HepG2 (cell line): Measurements from ENCODE around the gene IL17RB. TPM values are rescaled to one million over a fixed set of nuclear protein-coding genes. Genes with fewer than 3 reads are reported as not detected.

Experiments used
- ATAC-seq: fragments of 200-7000 bp; cut with Tn5 transposase; 3 replicates; pipeline ENCODE4 v1.9.1; 2020; ENCODE audit warnings: mild to moderate bottlenecking, moderate library complexity
- BruUV-seq: library from RNA; stranded (reverse); fragments of 400-500 nt; replicated peaks from 2 replicates; lab custom pipeline; 2021; lab: Mats Ljungman, UMichigan
- CTCF ChIA-PET: fragments of 300-600 bp; formaldehyde crosslinking; extraction: SDS; loops from one replicate; lab custom pipeline; 2021; ENCODE audit warnings: low total read pairs, inconsistent platforms, low intra/inter-chr PET ratio; lab: Yijun Ruan, JAX
- POLR2A ChIA-PET: fragments of 350-600 bp; sonication (Branson Sonifier 250); formaldehyde crosslinking; loops from one replicate; lab custom pipeline; 2020; ENCODE audit warnings: antibody characterized with exemption, inconsistent platforms; lab: Yijun Ruan, JAX
- DNase-seq: peaks from one replicate; pipeline ENCODE4 v3.0.0-alpha.2; 2015; ENCODE audit warnings: low spot score
- FAIRE-seq: peaks from 3 replicates; lab custom pipeline; 2011; peaks lifted over from hg19 to GRCh38; lab: Jason Lieb, UNC
- H2AFZ ChIP-seq: one replicate; pipeline ENCODE4 v1.6.1; 2011; ENCODE audit warnings: low read length, inconsistent platforms
- H3K27ac ChIP-seq: fragments of 300-600 bp; 3 replicates; pipeline ENCODE4 v1.8.0; 2011; ENCODE audit warnings: mixed run types, mild to moderate bottlenecking, mixed read lengths, low read length, inconsistent platforms; ENCODE audit not compliant: insufficient read depth; ENCODE audit errors: extremely low read length
- H3K27me3 ChIP-seq, 2 experiments: fragments of 200-600 bp in 1 of 2; 2 replicates in 1 of 2; 3 replicates in 1 of 2; pipeline versions ENCODE4 v1.6.0 to v1.8.0; 2011; ENCODE audit warnings: low read length in 2 of 2, mild to moderate bottlenecking in 2 of 2, moderate library complexity in 2 of 2, inconsistent platforms in 1 of 2; ENCODE audit not compliant: insufficient read depth in 2 of 2, control insufficient read depth in 1 of 2
- H3K36me3 ChIP-seq, 2 experiments: fragments of 200-600 bp in 1 of 2; replicated peaks in 1 of 2; 2 replicates in 1 of 2; 3 replicates in 1 of 2; pipeline versions ENCODE4 v1.5.1 to v1.8.0; 2011; ENCODE audit warnings: low read length in 2 of 2, inconsistent platforms in 1 of 2; ENCODE audit not compliant: insufficient read depth in 2 of 2, control insufficient read depth in 1 of 2
- H3K4me1 ChIP-seq: 2 replicates; pipeline ENCODE4 v1.5.1; 2012; ENCODE audit warnings: low read length, inconsistent platforms; ENCODE audit not compliant: insufficient read depth
- H3K4me2 ChIP-seq: 2 replicates; pipeline ENCODE4 v1.6.0; 2011; ENCODE audit warnings: low read depth, low read length, inconsistent platforms
- H3K4me3 ChIP-seq, 3 experiments: fragments of 200-600 bp in 1 of 3; sonication (generic), shearing (Covaris generic) in 1 of 3; replicated peaks in 1 of 3; 2 replicates each; pipeline ENCODE4 v1.5.1; 2011 to 2016; ENCODE audit warnings: low read length in 3 of 3, inconsistent platforms in 2 of 3, low read depth in 2 of 3, mild to moderate bottlenecking in 2 of 3, control low read depth in 1 of 3, mixed read lengths in 1 of 3; ENCODE audit not compliant: insufficient read depth in 1 of 3
- H3K79me2 ChIP-seq: one replicate; pipeline ENCODE4 v1.6.1; 2011; ENCODE audit warnings: low read length, inconsistent platforms; ENCODE audit not compliant: insufficient read depth
- H3K9ac ChIP-seq: 2 replicates; pipeline ENCODE4 v1.6.0; 2011; ENCODE audit warnings: mild to moderate bottlenecking, low read depth, low read length, inconsistent platforms; ENCODE audit not compliant: insufficient read depth
- H3K9me3 ChIP-seq: 2 replicates; pipeline ENCODE4 v1.5.1; 2012; ENCODE audit warnings: mild to moderate bottlenecking, low read length
- H4K20me1 ChIP-seq: 2 replicates; pipeline ENCODE4 v1.6.0; 2011; ENCODE audit warnings: inconsistent platforms, mild to moderate bottlenecking, low read length, moderate library complexity; ENCODE audit not compliant: insufficient read depth
- CENPT ChIP-seq: sonication (generic); formaldehyde crosslinking; IDR thresholded peaks from 2 replicates; pipeline ENCODE4 v1.8.0; 2022; ENCODE audit warnings: low read depth, mild to moderate bottlenecking, moderate library complexity, missing genetic modification reagents
- MED1 ChIP-seq: sonication (generic); formaldehyde crosslinking; IDR thresholded peaks from 2 replicates; pipeline ENCODE4 v1.4.0; 2020; ENCODE audit warnings: missing genetic modification reagents
- RBFOX2 ChIP-seq: fragments of 200-400 bp; formaldehyde crosslinking; IDR thresholded peaks from 2 replicates; pipeline ENCODE4 v1.6.1; 2017; ENCODE audit warnings: low read depth, mild to moderate bottlenecking, low read length
- ZNF501 ChIP-seq: sonication (generic); formaldehyde crosslinking; IDR thresholded peaks from 2 replicates; pipeline ENCODE4 v1.5.1; 2020; ENCODE audit warnings: mild to moderate bottlenecking, moderate library complexity, missing genetic modification reagents
- WGBS: methylation state at CpG from one replicate; pipeline ENCODE4 v1.1.6; 2017; ENCODE audit warnings: low lambda C conversion rate; 5-methylcytosine and 5-hydroxymethylcytosine counted together
- in situ Hi-C: cut with HindIII; loops from 2 replicates; pipeline ENCODE4 v1.10.0; 2017; ENCODE audit warnings: low pct_unique_long_range_greater_than_20kb; ENCODE audit not compliant: extremely low pct_ligation_motif_present
- intact Hi-C: fragments of 100-400 bp; cut with micrococcal nuclease; formaldehyde crosslinking; loops from one replicate; pipeline ENCODE4 v1.10.0; 2022; ENCODE audit not compliant: unreplicated experiment
- polyA plus RNA-seq, 8 experiments: library from polyadenylated mRNA; depleted of rRNA in 3 of 8; stranded (reverse) in 7 of 8; unstranded in 1 of 8; fragments of >200 nt; fragmentation: Illumina TruSeq in 4 of 8; extraction: Trizol in 4 of 8; gene quantifications; 2 replicates each; pipeline versions ENCODE4 v1.2.1 to v1.2.3, GENCODE V29; 2011 to 2016; ENCODE audit warnings: low read depth in 4 of 8, missing spikeins in 1 of 8, mixed read lengths in 1 of 8; ENCODE audit not compliant: insufficient read depth in 1 of 8
- total RNA-seq, 5 experiments: library from RNA; depleted of rRNA; stranded (reverse); fragments of >200 nt; fragmentation: Illumina TruSeq; extraction: Trizol; gene quantifications; 2 replicates each; pipeline ENCODE4 v1.2.3, GENCODE V29; 2016; ENCODE audit warnings: low read depth in 1 of 5

Gene IL17RB
- total and polyA plus RNA-seq, 2 of the 13 experiments (the other 11 are each of a cell fraction or from before 2014, with no cell fraction given) = 130 to 190 TPM

- Histone ChIP-seq H3K79me2 (peaks cover 94% of the 10 kb centered on the region), H3K4me1 (peaks cover 88% of the 10 kb centered on the region), H3K9ac (no peak overlapping the region), H3K9me3 (no peaks in the 10 kb centered on the region), H4K20me1 (peaks cover 70% of the 10 kb centered on the region), H2AFZ (no peak overlapping the region), H3K27me3 (no peaks in the 10 kb centered on the region), H3K4me2 (no peak overlapping the region), H3K36me3 (peaks cover 32 to 75% of the 10 kb centered on the region in 2 experiments), H3K27ac (no peak overlapping the region), H3K4me3 (no peak overlapping the region)
- POLR2A ChIA-PET = interaction anchor here (9.0 kb wide), 1 partner anchor 13 kb away, joined by 71 read pairs; no protein-coding TSS in a partner anchor
- FAIRE-seq (no peak), ATAC-seq (no peak), DNase-seq (no peak)
- TF ChIP-seq CENPT (CRISPR knock-in tag) (no peak), RBFOX2 (0 out of 2 replicates have a peak, but pooled peaks have one; percentile 3)
- in situ Hi-C loops (no loop called here), intact Hi-C loops (no loop called here)
- CTCF ChIA-PET = interaction anchor here (0.6 kb wide), 1 partner anchor 326 kb away, joined by 3 read pairs; no protein-coding TSS in a partner anchor
- WGBS = 97% methylated on average over 2 of the region's 2 CpGs
- BruUV-seq = no TSS peak
Observed at GRCh38 chr3:53829605-53830004, 16.8 kb upstream of the IL17RB start.

- Histone ChIP-seq H2AFZ (no peak overlapping the region), H3K9me3 (no peaks in the 10 kb centered on the region), H3K36me3 (peaks cover 34 to 75% of the 10 kb centered on the region in 2 experiments), H3K79me2 (peaks cover 94% of the 10 kb centered on the region), H4K20me1 (peaks cover 69% of the 10 kb centered on the region), H3K4me1 (peaks cover 88% of the 10 kb centered on the region), H3K4me2 (no peak overlapping the region), H3K9ac (no peak overlapping the region), H3K27ac (no peak overlapping the region), H3K27me3 (no peaks in the 10 kb centered on the region), H3K4me3 (no peak overlapping the region)
- CTCF ChIA-PET = no interaction called here
- 90% methylated on average over 5 of the region's 6 CpGs for WGBS
- in situ Hi-C loops (no loop called here), intact Hi-C loops (no loop called here)
- TF ChIP-seq MED1 (CRISPR knock-in tag) (no peak), ZNF501 (CRISPR knock-in tag) (0 out of 2 replicates have a peak, but pooled peaks have one; percentile 20)
- no TSS peak for BruUV-seq
- DNase-seq (no peak), FAIRE-seq (no peak), ATAC-seq (no peak; the same call in 2 of the 3 replicates)
- POLR2A ChIA-PET = interaction anchor here (9.0 kb wide), 1 partner anchor 12 kb away, joined by 71 read pairs; no protein-coding TSS in a partner anchor
Observed at GRCh38 chr3:53830944-53831343, 15.4 kb upstream of the IL17RB start.
